Measurements from ENCODE around the gene SHANK3. TPM values are rescaled to one million over a fixed set of nuclear protein-coding genes. Genes with fewer than 3 reads are reported as not detected.

SHANK3 gene
- polyA plus RNA-seq, 1 donor (not counting 4 experiments of a cell fraction or from before 2014, with no cell fraction given): 1.00 TPM

- H3K9ac ChIP-seq (ENCODE audit: control insufficient read depth, extremely low read depth, insufficient read depth, low read length): no peak overlapping the region
- H3K4me2 ChIP-seq (ENCODE audit: control insufficient read depth, extremely low read depth, insufficient read depth, low read depth, low read length): no peak overlapping the region
- no peaks in the 10 kb centered on the region for H3K36me3 ChIP-seq (ENCODE audit: control insufficient read depth in 2 of 2, extremely low read depth in 1 of 2, insufficient read depth in 2 of 2, low read length in 2 of 2)
- peaks cover 22% of the 10 kb centered on the region for H3K27me3 ChIP-seq (ENCODE audit: control insufficient read depth, extremely low read depth, insufficient read depth, low read length)
- DNase-seq (ENCODE audit: low read depth, low spot score) (no peak), FAIRE-seq (no peak)
- no peaks in the 10 kb centered on the region for H3K9me3 ChIP-seq (ENCODE audit: control insufficient read depth, low read depth, low read length)
- H3K4me1 ChIP-seq (ENCODE audit: control insufficient read depth, extremely low read depth, insufficient read depth, low read length): no peaks in the 10 kb centered on the region
- dilution Hi-C loops (cut with MboI; ENCODE audit: extremely low pct_ligation_motif_present, low sequenced_read_pairs): no loop called here
- H4K20me1 ChIP-seq (ENCODE audit: control insufficient read depth, extremely low read depth, insufficient read depth, low read length): no peaks in the 10 kb centered on the region
- no peak overlapping the region for H3K4me3 ChIP-seq (ENCODE audit: control insufficient read depth in 2 of 3, extremely low read depth in 1 of 3, insufficient read depth in 2 of 3, low read depth in 1 of 3, low read length in 3 of 3)
- H3K27ac ChIP-seq (ENCODE audit: control insufficient read depth, insufficient read depth, low read length): no peak overlapping the region
- H3K79me2 ChIP-seq (ENCODE audit: control insufficient read depth, insufficient read depth, low read length): no peaks in the 10 kb centered on the region
- H2AFZ ChIP-seq (ENCODE audit: control insufficient read depth, low read length): no peak overlapping the region
- no peaks in the 10 kb centered on the region for H3K9me1 ChIP-seq (ENCODE audit: control insufficient read depth, extremely low read depth, insufficient read depth, low read length)
- TF ChIP-seq EZH2 (IDR thresholded peaks at IDR 0.05; ENCODE audit: low read length) (no peak), CTCF (optimal IDR thresholded peaks at IDR 0.05 in 1 of 3, IDR thresholded peaks at IDR 0.05 in 1 of 3, conservative IDR thresholded peaks at IDR 0.05 in 1 of 3; ENCODE audit: extremely low read depth in 1 of 3, insufficient read depth in 2 of 3, low read length in 3 of 3) (no peak)
Measured at GRCh38 chr22:50722048-50722701, 49.6 kb downstream of the SHANK3 start.

Small RNAs within 50 kb of the gene (small RNA-seq; reads per million reads assigned to genes)
- 0 reads per million in 3 experiments for gene RF00019 (ENCODE audit: insufficient read length in 3 of 3, low read depth in 3 of 3, low replicate concordance in 1 of 3)
- gene RNU6-409P (ENCODE audit: insufficient read length in 3 of 3, low read depth in 3 of 3, low replicate concordance in 1 of 3): 0 reads per million in 3 experiments

Other genes with a start within 250 kb of the SHANK3 start
- gene SBF1, start 197.8 kb upstream of the SHANK3 start, polyA plus RNA-seq: 16.2 to 34.4 TPM (median 25.8 TPM) in 3 replicates
- 0.21 to 0.54 TPM (median 0.27 TPM) in 3 replicates for gene ADM2, start 191.3 kb upstream of the SHANK3 start, polyA plus RNA-seq
- not detected in 3 replicates for gene MIOX, start 186.0 kb upstream of the SHANK3 start, polyA plus RNA-seq
- 13.2 to 29.4 TPM (median 22.0 TPM) in 3 replicates for gene LMF2, start 165.1 kb upstream of the SHANK3 start, polyA plus RNA-seq
- gene NCAPH2, start 164.6 kb upstream of the SHANK3 start, polyA plus RNA-seq: 11.0 to 16.4 TPM (median 11.4 TPM) in 3 replicates
- 1.9 to 4.3 TPM (median 2.4 TPM) in 3 replicates for gene SCO2, start 147.2 kb upstream of the SHANK3 start, polyA plus RNA-seq
- gene TYMP, start 142.8 kb upstream of the SHANK3 start, polyA plus RNA-seq: 25.5 to 121 TPM (median 40.3 TPM) in 3 replicates
- gene KLHDC7B, start 126.9 kb upstream of the SHANK3 start, polyA plus RNA-seq: 0.01 to 0.08 TPM in 2 of 3 replicates, not detected in the other
- 0.17 to 0.36 TPM in 2 of 3 replicates, not detected in the other for gene SYCE3, start 109.9 kb upstream of the SHANK3 start, polyA plus RNA-seq
- 10.2 to 14.6 TPM (median 11.0 TPM) in 3 replicates for gene CPT1B, start 94.4 kb upstream of the SHANK3 start, polyA plus RNA-seq
- gene CHKB, start 90.0 kb upstream of the SHANK3 start, polyA plus RNA-seq: 39.5 to 54.9 TPM (median 49.0 TPM) in 3 replicates
- gene MAPK8IP2, start 72.0 kb upstream of the SHANK3 start, polyA plus RNA-seq: 0.29 to 1.0 TPM (median 0.31 TPM) in 3 replicates
- 12.1 to 20.8 TPM (median 19.5 TPM) in 3 replicates for gene ARSA, start 44.7 kb upstream of the SHANK3 start, polyA plus RNA-seq
- not detected in 3 replicates for gene ACR, start 65.4 kb downstream of the SHANK3 start, polyA plus RNA-seq
- gene RABL2B, start 110.8 kb downstream of the SHANK3 start, polyA plus RNA-seq: 29.8 to 38.1 TPM (median 30.7 TPM) in 3 replicates